GM18505 (cell line): ENCODE measurements around the gene NDUFV1.
"Not testable (repeated sequence)": the region's sequence is repeated elsewhere in the genome, so short reads cannot be mapped to it uniquely, and the experiment has no call there.

Source experiments
- ATAC-seq: cut with Tn5 transposase; IDR thresholded peaks from one replicate; pipeline ENCODE4 v1.9.1; 2021; ENCODE audit not compliant: unreplicated experiment
- POLR2A ChIP-seq: IDR thresholded peaks from 4 replicates; pipeline ENCODE4 v1.6.1; 2011; ENCODE audit warnings: borderline replicate concordance; ENCODE audit not compliant: insufficient read depth, insufficient read length; ENCODE audit errors: extremely low read depth

NDUFV1 gene

GRCh38 chr11:67632982-67633755, 26.4 kb downstream of the NDUFV1 start:
- no peak for ATAC-seq
- TF ChIP-seq POLR2A: no peak

GRCh38 chr11:67633758-67634365, 27.1 kb downstream of the NDUFV1 start:
- no peak for ATAC-seq
- no peak for TF ChIP-seq POLR2A

GRCh38 chr11:67634366-67635230, 27.9 kb downstream of the NDUFV1 start:
- TF ChIP-seq POLR2A: no peak

GRCh38 chr11:67635231-67635521, 28.4 kb downstream of the NDUFV1 start:
- no peak for ATAC-seq
- no peak for TF ChIP-seq POLR2A

More at GRCh38 chr11:67634366-67635230, 27.9 kb downstream of the NDUFV1 start:
- no peak for ATAC-seq

- no peak for ATAC-seq
- TF ChIP-seq POLR2A: no peak
These were observed 30.2 kb downstream of the NDUFV1 start for GRCh38 chr11:67636962-67637361.

- not testable (repeated sequence) for ATAC-seq
These were observed 30.7 kb downstream of the NDUFV1 start for GRCh38 chr11:67637441-67637840.

- TF ChIP-seq POLR2A: no peak
- ATAC-seq: no peak
These were observed 32.0 kb downstream of the NDUFV1 start for GRCh38 chr11:67638535-67639437.

- no peak for TF ChIP-seq POLR2A
- ATAC-seq: no peak
These were observed 32.7 kb downstream of the NDUFV1 start, which contains the start of gene TBX10 for GRCh38 chr11:67639438-67639859. TBX10 (minus strand) TSS chr11:67639763; CDS start chr11:67639472, 291 bp downstream.

- no peak for ATAC-seq
- no peak for TF ChIP-seq POLR2A
These were observed 33.5 kb downstream of the NDUFV1 start for GRCh38 chr11:67640021-67640757.

GRCh38 chr11:67640758-67641337, 34.1 kb downstream of the NDUFV1 start:
- ATAC-seq: no peak
- no peak for TF ChIP-seq POLR2A

GRCh38 chr11:67641338-67642172, 34.8 kb downstream of the NDUFV1 start:
- ATAC-seq: no peak
- no peak for TF ChIP-seq POLR2A
